B cell (primary cell): ENCODE measurements around the gene TMC3. TPM values are rescaled to one million over a fixed set of nuclear protein-coding genes. Genes with fewer than 3 reads are reported as not detected.

Experiments
- ATAC-seq: fragments of 200-7000 bp; cut with Tn5 transposase; one replicate; pipeline ENCODE4 v1.10.0; 2021; ENCODE audit warnings: low read depth, mild to moderate bottlenecking, moderate number of reproducible peaks, moderate library complexity
- CTCF ChIA-PET: fragments of 350-600 bp; sonication (Branson Sonifier 250); formaldehyde crosslinking; loops from one replicate; lab custom pipeline; 2021; ENCODE audit warnings: antibody characterized with exemption, inconsistent platforms; lab: Charles Lee
- POLR2A ChIA-PET: fragments of 350-600 bp; sonication (Branson Sonifier 250); formaldehyde crosslinking; loops from one replicate; lab custom pipeline; 2021; ENCODE audit warnings: antibody characterized with exemption; lab: Charles Lee
- DNase-seq: peaks from one replicate; pipeline ENCODE4 v3.0.0; 2013
- H2AFZ ChIP-seq: 2 replicates; pipeline ENCODE4 v1.6.1; 2012; ENCODE audit warnings: mild to moderate bottlenecking, low read depth, low read length; ENCODE audit not compliant: insufficient read depth, poor library complexity, severe bottlenecking
- H3K27ac ChIP-seq, 2 donors: 1 replicate in 1 of 2; 2 replicates in 1 of 2; pipeline ENCODE4 v1.5.1; 2012 to 2013; ENCODE audit warnings: low read length in 2 of 2, mild to moderate bottlenecking in 2 of 2, moderate library complexity in 1 of 2
- H3K27me3 ChIP-seq, 4 experiments: fragments of 200-600 bp in 1 of 4; sonication (generic) in 1 of 4; replicated peaks in 1 of 4; 1 replicate in 2 of 4; 2 replicates in 2 of 4; pipeline versions ENCODE4 v1.6.1 to v1.7.0; 2013 to 2016; ENCODE audit warnings: low read length in 3 of 4, mild to moderate bottlenecking in 2 of 4, mixed read lengths in 1 of 4, moderate library complexity in 1 of 4; ENCODE audit not compliant: insufficient read depth in 4 of 4, control insufficient read depth in 3 of 4; ENCODE audit errors: control extremely low read depth in 1 of 4
- H3K36me3 ChIP-seq, 2 experiments: replicated peaks in 1 of 2; 1 replicate in 1 of 2; 2 replicates in 1 of 2; pipeline versions ENCODE4 v1.6.1 to v1.7.1; 2013; ENCODE audit warnings: low read length in 1 of 2; ENCODE audit not compliant: insufficient read depth in 2 of 2, control insufficient read depth in 1 of 2; ENCODE audit errors: control extremely low read depth in 1 of 2, extremely low read depth in 1 of 2
- H3K4me1 ChIP-seq, 2 donors: fragments of 200-600 bp in 1 of 2; sonication (generic) in 1 of 2; 1 replicate in 1 of 2; 2 replicates in 1 of 2; pipeline versions ENCODE4 v1.5.1 to v1.6.1; 2013 to 2017; ENCODE audit warnings: low read length in 2 of 2; ENCODE audit not compliant: control insufficient read depth in 2 of 2, insufficient read depth in 2 of 2
- H3K4me2 ChIP-seq: replicated peaks from 2 replicates; pipeline ENCODE3; 2012; ENCODE audit warnings: mild to moderate bottlenecking, low read depth, low read length; ENCODE audit not compliant: poor library complexity, severe bottlenecking
- H3K4me3 ChIP-seq, 5 experiments: fragments of 200-600 bp in 1 of 5; sonication (generic) in 1 of 5; 1 replicate in 3 of 5; 2 replicates in 2 of 5; pipeline versions ENCODE4 v1.5.1 to v1.7.0; 2011 to 2016; ENCODE audit warnings: low read length in 4 of 5, mild to moderate bottlenecking in 4 of 5, low read depth in 2 of 5, control low read depth in 1 of 5, moderate library complexity in 1 of 5; ENCODE audit not compliant: insufficient read depth in 1 of 5; ENCODE audit errors: control extremely low read depth in 1 of 5, extremely low read depth in 1 of 5
- H3K79me2 ChIP-seq: fragments of 200-600 bp; sonication (generic); one replicate; pipeline ENCODE4 v1.6.0; 2016; ENCODE audit warnings: low read length; ENCODE audit not compliant: control insufficient read depth, insufficient read depth
- H3K9ac ChIP-seq: fragments of 200-600 bp; sonication (generic); 2 replicates; pipeline ENCODE4 v1.6.1; 2017; ENCODE audit warnings: mild to moderate bottlenecking, low read length, moderate library complexity
- H3K9me3 ChIP-seq, 3 donors: one replicate each; pipeline versions ENCODE4 v1.6.1 to v1.7.1; 2013; ENCODE audit warnings: low read length in 2 of 3; ENCODE audit not compliant: control insufficient read depth in 2 of 3, insufficient read depth in 1 of 3; ENCODE audit errors: control extremely low read depth in 1 of 3
- H4K20me1 ChIP-seq: 2 replicates; pipeline ENCODE4 v1.6.0; 2012; ENCODE audit warnings: mild to moderate bottlenecking, low read length; ENCODE audit not compliant: insufficient read depth, control insufficient read depth, poor library complexity, severe bottlenecking
- H3K27ac Mint-ChIP-seq: one replicate; pipeline ENCODE4 v1.8.0; 2021; ENCODE audit warnings: mixed read lengths
- H3K27me3 Mint-ChIP-seq: one replicate; pipeline ENCODE4 v1.8.0; 2021; ENCODE audit warnings: mixed read lengths
- H3K4me1 Mint-ChIP-seq: one replicate; pipeline ENCODE4 v1.8.0; 2021; ENCODE audit warnings: mixed read lengths
- H3K4me3 Mint-ChIP-seq: one replicate; pipeline ENCODE4 v1.8.0; 2021; ENCODE audit warnings: mixed read lengths
- H3K9me3 Mint-ChIP-seq: one replicate; pipeline ENCODE4 v1.8.0; 2022; ENCODE audit warnings: mixed read lengths; ENCODE audit not compliant: insufficient read depth
- EZH2 ChIP-seq: IDR thresholded peaks from 2 replicates; pipeline ENCODE4 v1.6.1; 2012; ENCODE audit warnings: borderline replicate concordance, low read depth, mild to moderate bottlenecking, moderate library complexity, low read length; ENCODE audit not compliant: insufficient read depth, poor library complexity, severe bottlenecking
- WGBS: methylation state at CpG from one replicate; pipeline ENCODE4 v1.1.5; 2013; ENCODE audit warnings: missing lambda C conversion rate; ENCODE audit not compliant: insufficient coverage; 5-methylcytosine and 5-hydroxymethylcytosine counted together
- intact Hi-C: fragments of 100-400 bp; cut with micrococcal nuclease; formaldehyde crosslinking; loops from one replicate; pipeline ENCODE4 v1.10.0; 2022
- polyA plus RNA-seq: library from polyadenylated mRNA; depleted of rRNA; stranded (reverse); fragments of >200 nt; gene quantifications from 2 replicates; pipeline ENCODE4 v1.2.3, GENCODE V29; 2012
- total RNA-seq, 2 donors: library from RNA; stranded (reverse); fragments of 120-200 nt in 1 of 2; gene quantifications; 1 replicate in 1 of 2; 2 replicates in 1 of 2; pipeline versions ENCODE4 v1.2.3 to v1.2.4, GENCODE V29; 2013 to 2022
- TF ChIP-seq, protein P1 (sequence below): fragments of 200-600 bp; IDR thresholded peaks from one replicate; pipeline ENCODE4 v1.8.0; 2022; ENCODE audit warnings: antibody characterized with exemption, mild to moderate bottlenecking

Gene TMC3
- total and polyA plus RNA-seq, 2 donors (not counting 1 experiment from before 2014, with no cell fraction given), result not detected

DNA sequence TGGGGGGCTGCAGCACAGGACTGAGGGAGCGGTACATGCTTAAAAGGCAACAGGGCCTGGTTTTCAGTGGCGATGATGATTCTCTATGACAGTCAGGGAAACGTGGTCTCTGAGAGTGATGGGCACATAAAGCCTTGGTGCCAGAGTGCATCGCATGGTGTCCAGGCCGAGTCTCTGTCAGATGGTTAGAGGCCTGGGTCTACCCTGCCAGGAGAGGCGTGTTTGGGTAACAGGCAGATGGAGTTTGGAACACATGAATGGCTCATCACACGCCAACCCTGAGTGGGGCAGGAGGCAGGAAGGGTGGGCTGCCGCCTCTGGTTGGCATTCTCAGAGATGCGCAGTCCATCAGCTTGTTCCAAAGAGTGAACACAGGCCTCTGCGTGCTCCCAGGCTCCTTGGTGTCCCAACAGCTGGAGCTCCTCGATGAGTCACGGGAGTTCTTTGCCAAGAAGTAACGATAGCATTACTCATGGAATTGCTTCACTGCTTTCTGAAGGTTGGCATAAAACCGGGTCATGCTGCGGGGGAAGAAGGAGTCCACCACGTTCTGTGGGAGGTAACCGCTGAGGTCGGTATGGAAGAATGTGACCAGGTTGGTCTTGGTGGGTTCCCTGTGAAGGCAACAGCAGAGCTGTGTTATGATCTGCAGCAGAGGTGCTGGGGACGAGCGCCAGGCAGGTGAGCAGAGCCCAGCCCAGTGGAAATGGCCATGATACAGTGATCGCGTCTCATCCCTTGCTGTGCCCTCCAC lies 61.0 kb downstream of the TMC3 start:
- CTCF ChIA-PET, result interaction anchor here (1.3 kb wide), 1 partner anchor 10 kb away, joined by 3 read pairs; no protein-coding TSS in a partner anchor

More for the DNA sequence above, 61.0 kb downstream of the TMC3 start:
- Histone ChIP-seq H3K4me3 (peak overlapping the region in 1 of 5 experiments; percentile 25), H3K4me2 (peak overlapping the region; percentile 69), H3K27ac (peak overlapping the region; percentile 66 to 88), H3K9ac (peak overlapping the region; percentile 29), H3K27me3 (no peaks in the 10 kb centered on the region), H3K4me1 (peaks cover 64 to 71% of the 10 kb centered on the region in 2 donors), H3K79me2 (peaks cover 21% of the 10 kb centered on the region), H3K9me3 (no peaks in the 10 kb centered on the region), H2AFZ (no peak overlapping the region), H3K36me3 (peaks cover 0 to 60% of the 10 kb centered on the region in 2 experiments), H4K20me1 (peaks cover 27% of the 10 kb centered on the region)
- Mint-ChIP-seq H3K4me1 (peaks cover 83% of the 10 kb centered on the region), H3K27me3 (no peaks in the 10 kb centered on the region), H3K27ac (peak overlapping the region; percentile 87), H3K9me3 (no peaks in the 10 kb centered on the region), H3K4me3 (peak overlapping the region; percentile 65)
- DNase-seq, result no peak
- POLR2A ChIA-PET, result no interaction called here
- no peak for ATAC-seq
- 97% methylated on average over 22 of the region's 22 CpGs for WGBS
- intact Hi-C loops, result no loop called here
- TF ChIP-seq EZH2, result no peak
- TF ChIP-seq, protein P1, sequence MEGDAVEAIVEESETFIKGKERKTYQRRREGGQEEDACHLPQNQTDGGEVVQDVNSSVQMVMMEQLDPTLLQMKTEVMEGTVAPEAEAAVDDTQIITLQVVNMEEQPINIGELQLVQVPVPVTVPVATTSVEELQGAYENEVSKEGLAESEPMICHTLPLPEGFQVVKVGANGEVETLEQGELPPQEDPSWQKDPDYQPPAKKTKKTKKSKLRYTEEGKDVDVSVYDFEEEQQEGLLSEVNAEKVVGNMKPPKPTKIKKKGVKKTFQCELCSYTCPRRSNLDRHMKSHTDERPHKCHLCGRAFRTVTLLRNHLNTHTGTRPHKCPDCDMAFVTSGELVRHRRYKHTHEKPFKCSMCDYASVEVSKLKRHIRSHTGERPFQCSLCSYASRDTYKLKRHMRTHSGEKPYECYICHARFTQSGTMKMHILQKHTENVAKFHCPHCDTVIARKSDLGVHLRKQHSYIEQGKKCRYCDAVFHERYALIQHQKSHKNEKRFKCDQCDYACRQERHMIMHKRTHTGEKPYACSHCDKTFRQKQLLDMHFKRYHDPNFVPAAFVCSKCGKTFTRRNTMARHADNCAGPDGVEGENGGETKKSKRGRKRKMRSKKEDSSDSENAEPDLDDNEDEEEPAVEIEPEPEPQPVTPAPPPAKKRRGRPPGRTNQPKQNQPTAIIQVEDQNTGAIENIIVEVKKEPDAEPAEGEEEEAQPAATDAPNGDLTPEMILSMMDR, result no peak
